Measurements from ENCODE around the gene SERPINA10.
"Not testable (repeated sequence)": the region's sequence is repeated elsewhere in the genome, so short reads cannot be mapped to it uniquely, and the experiment has no call there.

SERPINA10 gene

DNA sequence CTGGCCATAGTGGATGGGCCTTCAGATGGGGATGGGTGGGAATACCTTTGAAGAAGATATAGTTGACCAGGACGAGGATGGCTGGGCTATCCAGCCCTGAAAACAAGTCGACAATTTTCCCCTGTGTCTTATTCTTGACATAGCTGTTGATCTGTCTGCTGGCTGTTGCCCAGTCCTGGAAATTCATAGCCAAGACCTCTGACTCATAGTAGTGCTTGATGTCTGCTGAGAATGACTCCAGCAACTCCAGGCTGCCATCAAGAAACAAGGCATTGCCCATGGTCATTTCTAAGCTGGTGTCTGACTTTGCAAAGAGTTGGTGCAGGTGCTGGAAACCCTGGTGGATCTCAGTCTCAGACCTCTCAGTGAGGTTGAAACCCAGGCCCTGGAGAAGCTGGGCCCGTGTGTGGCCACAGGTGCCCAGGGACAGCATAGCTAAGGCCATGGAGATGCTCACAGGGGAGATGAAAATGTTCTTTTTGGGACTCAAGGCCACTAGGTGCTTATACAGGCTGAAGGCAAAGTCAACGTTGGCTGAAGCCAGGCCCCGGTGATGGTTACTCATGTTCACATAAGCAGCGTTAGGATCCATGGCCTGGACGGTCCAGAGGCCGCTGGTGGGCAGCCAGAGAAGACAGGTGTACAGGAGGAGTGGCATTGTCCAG lies 21.1 kb upstream of the SERPINA10 start:
- no peak for DNase-seq

- DNase-seq = no peak
Observed at GRCh38 chr14:94312481-94313246, 19.6 kb upstream of the SERPINA10 start.

- no peak for DNase-seq
Observed at GRCh38 chr14:94310248-94310647, 17.2 kb upstream of the SERPINA10 start.

- no peak for DNase-seq
Observed at GRCh38 chr14:94309721-94310120, 16.7 kb upstream of the SERPINA10 start.

DNA sequence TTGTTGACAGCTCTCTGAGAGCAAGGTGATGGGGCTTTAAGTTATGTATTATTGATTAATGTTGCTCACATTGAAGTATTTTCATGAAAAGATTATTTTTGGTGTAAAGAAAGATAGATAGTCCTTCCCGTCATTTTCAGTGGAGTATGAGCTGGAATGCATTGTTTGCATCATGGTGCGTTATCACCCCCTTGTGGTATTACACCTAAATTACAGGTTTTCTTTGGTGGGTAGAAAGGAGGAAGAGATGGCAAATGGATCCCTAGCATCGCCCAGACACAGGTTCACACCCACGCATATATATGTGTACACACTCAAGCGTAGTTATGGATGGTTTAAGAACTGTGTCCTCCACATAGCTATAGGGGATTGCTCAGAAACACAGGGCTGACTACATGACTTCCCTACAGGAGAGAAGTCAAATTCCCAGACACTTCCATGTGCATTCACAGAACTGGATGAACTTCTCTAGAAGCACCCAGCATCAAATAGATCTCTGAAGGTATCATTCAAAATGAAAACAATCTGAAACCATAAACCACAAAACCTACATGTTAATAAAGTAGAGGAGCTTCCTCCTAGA lies 14.4 kb upstream of the SERPINA10 start:
- no peak for DNase-seq

DNA sequence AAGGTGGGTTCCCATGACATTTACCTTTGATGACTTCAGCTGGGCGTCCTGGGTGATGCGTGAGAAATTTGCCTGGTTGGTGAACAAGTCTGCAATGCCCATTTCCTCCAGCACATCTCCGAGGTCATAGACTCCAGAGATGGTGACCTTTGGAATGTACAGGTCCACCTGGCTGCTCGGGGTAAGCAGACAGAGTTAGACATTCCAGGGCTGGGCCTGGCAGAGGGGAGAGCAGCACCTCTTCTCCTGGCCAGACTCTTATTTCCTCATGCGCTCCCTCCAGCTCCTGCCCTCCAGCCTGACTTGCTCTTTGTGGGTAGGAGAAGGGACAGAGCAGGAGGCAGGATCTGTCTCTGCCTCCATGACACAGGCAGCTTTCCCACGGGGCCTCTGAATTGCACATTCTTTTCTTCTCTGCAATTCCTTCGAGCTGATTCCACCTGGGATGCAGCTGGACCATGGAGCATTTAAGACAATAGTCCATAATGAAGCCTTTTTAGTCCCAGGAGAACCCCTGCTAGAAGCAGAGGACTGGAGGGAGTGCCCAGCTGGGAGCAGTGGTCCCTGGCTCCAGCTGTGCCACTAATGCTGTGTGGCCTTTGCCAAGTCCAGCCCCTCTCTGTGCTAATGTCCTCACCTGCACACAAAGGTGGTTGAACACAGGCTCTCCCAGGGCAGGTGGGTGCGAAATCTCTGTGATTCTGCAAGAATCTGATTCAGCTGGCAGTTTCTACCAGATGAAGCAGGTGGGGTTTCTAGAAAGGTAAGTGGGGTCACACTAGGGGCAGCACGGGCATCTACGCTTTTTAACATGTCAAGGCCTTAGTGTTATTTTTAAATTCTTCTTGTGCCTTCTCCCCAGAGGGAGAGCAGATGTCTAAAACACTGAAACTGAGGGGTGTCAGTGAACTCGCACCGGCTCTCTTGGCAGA lies 13.2 kb upstream of the SERPINA10 start:
- no peak for DNase-seq

DNA sequence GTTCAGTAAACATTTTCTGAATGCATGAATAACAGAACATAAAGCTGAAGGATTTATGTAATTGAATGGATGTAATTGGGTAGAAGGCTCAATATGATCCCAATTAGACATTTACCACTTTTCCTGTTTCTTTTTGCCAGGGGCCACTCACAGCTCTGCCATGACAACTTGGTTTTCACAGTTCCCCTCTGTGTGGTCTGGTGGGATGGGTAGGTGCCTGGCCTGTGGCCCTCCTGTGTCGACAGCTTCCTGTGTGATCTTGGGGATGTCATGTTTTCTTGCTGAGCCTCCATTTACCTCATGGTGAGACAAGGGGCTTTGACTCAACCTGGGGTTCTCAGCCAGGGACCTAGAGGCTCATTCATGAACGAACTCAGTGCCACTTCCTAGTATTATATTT lies 12.6 kb upstream of the SERPINA10 start:
- no peak for DNase-seq

DNA sequence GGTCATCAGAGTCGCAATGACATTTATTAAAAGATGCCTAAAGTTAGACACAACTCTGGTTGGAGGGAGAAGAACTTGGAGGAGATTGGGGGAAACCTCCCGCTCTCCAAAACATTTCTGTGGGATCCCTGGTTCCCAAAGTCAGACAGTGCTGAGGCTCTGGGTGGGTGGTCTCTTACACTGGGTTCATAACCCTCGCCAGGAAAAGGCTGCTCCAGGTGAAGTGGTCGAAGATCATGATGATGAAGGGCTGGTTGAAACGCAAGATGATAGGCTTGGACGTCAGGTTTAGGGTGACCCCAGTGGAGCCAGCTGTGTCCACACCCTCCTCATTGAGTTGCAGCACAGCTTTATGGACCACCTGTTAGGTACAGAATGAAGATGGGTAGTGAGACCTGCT lies 11.2 kb upstream of the SERPINA10 start:
- no peak for DNase-seq

GRCh38 chr14:94303111-94303510 lies 10.0 kb upstream of the SERPINA10 start:
- DNase-seq = no peak

- DNase-seq = no peak
Observed at GRCh38 chr14:94298130-94298529, 5.1 kb upstream of the SERPINA10 start.

DNA sequence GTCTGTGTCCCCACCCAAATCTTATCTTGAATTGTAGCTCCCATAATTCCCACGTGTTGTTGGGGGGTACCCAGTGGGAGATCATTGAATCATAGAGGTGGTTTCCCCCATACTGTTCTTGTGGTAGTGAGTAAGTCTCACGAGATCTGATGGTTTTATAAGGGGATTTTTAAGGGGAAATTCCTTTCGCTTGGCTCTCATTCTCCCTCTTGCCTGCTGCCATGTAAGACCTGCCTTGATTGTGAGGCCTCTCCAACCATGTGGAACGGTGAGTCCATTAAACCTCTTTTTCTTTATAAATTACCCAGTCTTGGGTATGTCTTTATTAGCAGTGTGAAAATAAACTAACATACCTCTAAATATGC lies 3.1 kb upstream of the SERPINA10 start:
- DNase-seq = not testable (repeated sequence)

DNA sequence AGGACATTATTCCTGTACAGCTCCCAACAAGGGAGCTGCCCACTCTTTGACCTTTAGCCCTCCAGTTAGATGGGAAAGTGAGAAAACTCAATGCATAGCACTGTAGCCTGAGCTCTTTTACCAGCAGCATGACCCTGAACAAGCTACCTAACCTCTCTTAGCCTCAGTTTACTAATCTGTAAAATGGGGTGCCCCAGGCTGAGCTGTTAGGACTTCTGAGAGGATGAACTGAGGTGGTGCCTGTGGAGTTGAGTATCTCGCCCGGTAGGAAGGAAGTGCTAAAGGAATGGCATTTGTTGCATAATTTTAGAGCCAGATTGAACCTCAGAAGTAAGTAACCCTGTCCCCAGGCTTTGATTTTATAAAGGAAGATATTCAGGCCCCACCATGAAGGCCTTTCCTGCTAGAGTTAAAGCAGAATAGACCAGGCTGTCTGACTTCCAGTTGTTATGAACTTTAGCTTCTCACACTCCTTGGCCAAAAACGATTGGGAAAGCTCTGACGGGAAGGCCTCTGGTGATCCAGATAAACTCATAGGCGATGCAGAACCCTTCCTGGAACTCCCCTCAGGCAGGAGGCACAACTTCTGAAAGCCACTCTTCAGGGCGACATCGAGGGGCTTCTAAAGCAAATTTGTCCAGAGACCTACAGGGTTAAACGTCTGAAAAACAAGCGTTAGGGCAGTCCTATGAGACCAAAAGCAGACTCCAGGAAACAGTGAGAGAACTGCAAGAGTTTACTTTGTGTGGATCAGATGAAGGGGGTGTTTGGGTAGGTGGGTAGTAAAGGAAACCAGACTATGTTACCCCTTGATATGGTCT lies 2.5 kb upstream of the SERPINA10 start:
- no peak for DNase-seq

DNA sequence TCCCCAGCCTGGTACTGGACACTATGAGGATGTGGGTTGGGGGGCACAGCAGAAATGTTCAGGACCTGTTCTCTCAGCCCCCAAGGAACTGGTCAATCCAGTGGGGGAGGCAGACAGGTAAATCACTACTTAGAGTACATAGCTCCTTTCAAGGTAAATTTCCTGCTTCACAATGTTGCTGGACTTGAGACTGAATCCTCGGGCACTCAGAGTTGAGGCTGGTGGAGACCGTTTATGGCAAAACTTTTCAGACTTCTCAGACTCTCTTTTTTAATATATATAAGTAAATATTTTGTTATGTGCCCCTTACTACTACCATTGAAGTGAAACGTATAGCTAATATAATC lies 483 bp upstream of the SERPINA10 start:
- no peak for DNase-seq

- no peak for DNase-seq
Observed at GRCh38 chr14:94292526-94292871, 569 bp downstream of the SERPINA10 start.

GRCh38 chr14:94291906-94292525 lies 1.1 kb downstream of the SERPINA10 start:
- no peak for DNase-seq

DNA sequence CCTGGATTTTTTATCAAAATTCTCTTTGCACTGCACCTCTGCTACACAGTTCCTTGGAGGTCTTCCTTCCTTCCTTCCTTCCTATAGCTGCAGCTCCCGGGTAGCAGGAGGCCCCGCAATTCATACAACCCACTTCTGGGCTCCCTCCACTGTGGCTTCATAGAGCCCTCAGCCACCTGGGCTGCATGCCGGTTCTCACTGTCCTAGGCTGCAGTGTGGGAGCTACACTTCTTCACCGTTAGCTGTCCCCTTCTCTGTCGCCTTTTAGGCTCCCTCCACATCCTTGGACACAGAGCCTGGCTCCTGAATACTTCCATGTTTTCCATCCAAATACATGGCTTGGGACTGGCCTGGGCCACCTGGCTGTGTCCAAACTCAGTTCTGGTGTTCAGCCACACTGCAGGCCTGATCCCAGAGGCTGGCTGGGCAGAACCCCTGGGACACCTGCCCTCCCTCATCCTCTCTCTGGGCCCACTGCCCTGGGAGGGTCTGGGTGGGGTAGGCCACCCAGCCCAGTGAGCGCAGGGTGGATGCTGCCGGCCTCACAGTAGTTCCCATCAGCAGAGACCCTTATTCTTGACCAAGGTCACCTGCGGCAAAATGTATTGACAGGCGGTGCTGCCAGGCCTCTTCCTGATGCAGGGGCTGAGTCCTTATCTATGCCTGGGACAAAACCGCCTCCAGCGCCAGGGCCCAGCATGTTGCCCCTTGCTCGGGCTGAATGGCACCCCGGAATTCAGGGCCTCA lies 1.7 kb downstream of the SERPINA10 start:
- no peak for DNase-seq

DNA sequence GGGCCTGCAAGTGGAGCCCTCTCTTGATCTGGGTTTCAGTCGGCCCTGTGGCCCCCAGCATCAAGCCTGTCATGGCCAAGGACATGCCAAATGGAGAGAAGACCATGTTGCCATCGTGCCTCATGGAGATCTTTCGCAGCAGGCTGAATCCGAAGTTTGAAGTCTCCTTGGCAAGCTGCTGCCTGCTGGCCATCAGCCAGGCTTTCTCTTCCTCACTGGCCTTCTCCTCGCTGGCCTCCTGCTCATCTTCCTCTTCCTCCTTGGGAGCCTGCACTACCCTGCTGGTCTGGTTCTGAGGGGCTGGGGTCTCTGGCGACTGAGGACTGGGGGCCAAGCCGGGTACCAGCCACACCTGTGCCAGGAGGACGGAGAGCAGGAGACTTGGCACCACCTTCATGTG lies 2.9 kb downstream of the SERPINA10 start:
- DNase-seq = no peak

DNA sequence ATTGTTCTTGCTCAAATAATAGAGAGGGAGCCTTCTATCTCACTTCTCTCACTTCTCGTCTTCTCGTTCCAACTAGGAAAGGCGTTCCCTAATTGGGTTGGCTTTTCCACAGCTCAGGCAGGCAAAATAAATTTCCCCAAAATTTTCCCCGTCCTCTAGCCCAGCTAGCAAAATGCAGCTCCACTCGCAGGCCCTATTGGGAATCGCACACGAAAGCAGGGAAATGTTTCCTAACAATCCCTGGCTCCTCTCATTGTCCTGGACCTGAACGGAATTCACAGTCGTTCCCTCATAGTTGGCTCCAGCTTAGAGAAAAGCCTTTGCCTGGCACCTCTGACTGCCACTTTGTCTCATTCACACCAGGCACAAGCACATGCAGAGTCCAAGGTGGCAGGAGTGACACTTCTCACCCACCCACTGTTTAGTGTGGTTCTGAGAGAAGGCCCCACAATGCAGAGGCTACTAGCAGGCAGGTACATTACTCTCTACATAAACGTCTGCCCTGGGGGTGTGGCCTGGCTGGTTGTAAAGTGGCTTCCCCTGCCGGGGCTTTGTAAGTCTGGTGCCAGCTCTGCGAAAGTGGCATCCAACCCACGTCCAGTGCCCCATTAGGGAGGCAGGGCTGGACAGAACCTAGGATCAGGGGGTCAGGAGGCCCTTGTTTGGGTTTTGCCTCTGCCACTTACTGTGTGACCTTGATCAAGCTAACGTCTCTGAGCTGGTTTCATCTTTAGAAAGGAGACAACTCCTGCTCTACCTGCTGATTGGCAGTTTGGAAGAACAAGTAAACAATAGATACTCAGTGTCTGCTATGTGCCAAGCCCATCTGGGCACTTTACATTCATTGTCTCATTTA lies 4.2 kb downstream of the SERPINA10 start:
- DNase-seq = no peak

DNA sequence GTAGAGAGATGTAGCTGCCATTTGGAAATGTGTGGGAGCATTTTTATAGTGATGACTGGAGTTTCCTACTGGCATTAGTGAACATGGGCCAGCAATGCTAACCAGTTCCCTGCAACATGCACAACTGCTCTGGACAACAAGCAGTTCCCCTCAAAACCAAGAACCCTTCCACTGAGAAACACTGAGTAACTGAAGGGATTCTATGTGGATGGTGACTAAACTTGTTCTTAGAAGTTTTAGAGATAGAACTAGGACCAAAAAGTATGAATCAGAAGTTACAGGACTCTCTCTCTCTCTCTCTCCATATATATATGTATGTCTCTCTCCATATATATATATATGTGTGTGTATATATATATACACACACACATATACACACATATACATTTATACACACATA lies 7.9 kb downstream of the SERPINA10 start:
- no peak for DNase-seq

DNA sequence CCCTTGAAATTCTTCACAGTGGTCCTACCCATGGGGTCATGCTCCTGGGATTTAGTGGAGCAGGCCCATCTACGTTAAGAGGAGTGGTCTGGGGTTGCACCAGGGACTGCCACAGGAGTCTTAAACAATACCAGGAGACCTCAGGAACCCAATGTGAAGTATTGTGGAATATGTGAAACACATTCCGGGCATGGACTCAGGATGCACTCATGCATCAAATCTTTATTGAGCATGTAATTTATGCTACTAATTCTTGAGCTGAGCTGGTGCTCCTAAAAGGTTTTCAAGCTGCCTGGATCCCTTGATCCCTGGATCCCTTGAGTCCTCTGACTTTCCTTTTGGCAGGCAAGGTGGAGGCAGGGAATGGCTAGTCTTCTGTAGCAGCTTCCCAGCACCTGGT lies 8.8 kb downstream of the SERPINA10 start:
- DNase-seq = no peak
